Measurements from ENCODE around the gene TMEM69.
"Not testable (repeated sequence)": the region's sequence is repeated elsewhere in the genome, so short reads cannot be mapped to it uniquely, and the experiment has no call there.

TMEM69 gene

GRCh38 chr1:45687754-45688740 lies at the start of gene TMEM69:
TSS of gene TMEM69 (plus strand) at chr1:45688181. CDS start at chr1:45691069, 2,888 bp downstream.
- peak; percentile 65 for DNase-seq (ENCODE audit: low read depth)

- DNase-seq (ENCODE audit: low read depth): no peak
Measured at GRCh38 chr1:45640293-45640692, 47.7 kb upstream of the TMEM69 start.

GRCh38 chr1:45643321-45643720 lies 44.7 kb upstream of the TMEM69 start:
- no peak for DNase-seq (ENCODE audit: low read depth)

DNA sequence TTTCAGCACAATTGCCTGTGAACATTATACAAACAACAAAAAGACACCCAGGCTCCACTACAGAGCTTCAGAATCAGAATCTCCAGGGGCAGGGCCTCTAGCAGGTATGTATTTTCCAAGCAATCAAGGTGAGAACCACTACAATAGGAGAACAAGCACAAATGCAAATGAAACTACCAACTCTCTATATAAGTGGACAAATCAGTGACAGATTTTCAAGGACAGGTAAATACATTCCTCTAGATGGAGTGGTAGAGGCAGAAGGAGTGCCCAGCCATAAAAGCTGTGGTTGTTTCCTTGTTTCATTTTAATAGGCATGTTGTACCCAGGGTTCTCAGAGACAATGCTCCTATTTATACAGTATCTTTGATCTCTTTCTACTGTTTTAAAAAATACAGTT lies 44.0 kb upstream of the TMEM69 start:
- no peak for DNase-seq (ENCODE audit: low read depth)

DNA sequence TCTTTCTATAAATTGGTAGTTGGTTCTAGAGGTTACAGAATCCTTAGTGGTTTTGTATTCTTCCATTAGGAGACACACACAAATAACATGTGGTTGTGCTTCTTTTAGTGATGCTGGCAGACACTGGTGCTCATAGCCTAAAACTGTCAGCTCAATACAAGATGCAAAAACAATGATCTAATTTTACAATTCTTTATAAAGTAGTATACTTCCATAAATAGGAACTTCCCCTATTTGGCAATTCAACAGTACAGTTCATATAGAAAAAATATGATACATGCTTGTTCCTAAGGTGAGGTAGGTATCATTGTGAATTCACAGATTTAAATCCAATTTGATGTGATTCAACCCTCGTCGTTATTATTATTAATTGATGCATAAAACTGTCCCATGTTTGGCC lies 43.3 kb upstream of the TMEM69 start:
- DNase-seq (ENCODE audit: low read depth): no peak

- DNase-seq (ENCODE audit: low read depth): no peak
Measured at GRCh38 chr1:45647248-45648021, 40.5 kb upstream of the TMEM69 start.

GRCh38 chr1:45654540-45655280 lies 33.3 kb upstream of the TMEM69 start:
- DNase-seq (ENCODE audit: low read depth): no peak

DNA sequence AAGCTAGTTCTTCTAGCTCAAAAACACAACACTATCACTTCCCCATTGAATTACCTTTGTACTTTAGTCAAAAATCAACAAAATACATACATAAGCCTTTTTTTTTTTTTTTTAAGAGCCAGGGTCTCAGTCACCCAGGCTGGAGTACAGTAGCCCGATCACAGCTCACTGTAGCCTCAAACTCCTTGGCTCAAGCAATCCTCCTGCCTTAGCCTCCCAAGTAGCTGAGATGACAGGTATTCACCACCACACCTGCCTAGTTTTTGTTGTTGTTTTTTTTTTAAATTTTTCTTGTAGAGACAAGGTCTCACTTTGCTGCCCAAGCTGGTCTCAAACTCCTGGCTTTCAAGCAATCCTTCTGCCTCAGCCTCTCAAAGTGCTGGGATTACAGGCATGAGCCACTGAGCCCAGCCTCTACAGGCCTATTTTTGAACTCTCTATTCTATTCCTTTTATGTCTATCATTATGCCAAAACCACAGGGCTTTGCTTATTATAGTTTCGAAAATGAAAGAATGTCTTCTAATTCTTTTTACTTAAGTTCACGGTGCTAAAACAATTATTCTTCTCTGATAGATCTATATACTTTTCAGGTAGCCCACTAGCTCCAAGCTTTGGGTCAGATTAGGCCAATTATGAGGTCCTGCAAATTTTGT lies 31.3 kb upstream of the TMEM69 start:
- no peak for DNase-seq (ENCODE audit: low read depth)

- DNase-seq (ENCODE audit: low read depth): no peak
Measured at GRCh38 chr1:45658171-45658570, 29.8 kb upstream of the TMEM69 start.

- no peak for DNase-seq (ENCODE audit: low read depth)
Measured at GRCh38 chr1:45659222-45659621, 28.8 kb upstream of the TMEM69 start.

GRCh38 chr1:45660336-45660735 lies 27.6 kb upstream of the TMEM69 start:
- DNase-seq (ENCODE audit: low read depth): no peak

DNA sequence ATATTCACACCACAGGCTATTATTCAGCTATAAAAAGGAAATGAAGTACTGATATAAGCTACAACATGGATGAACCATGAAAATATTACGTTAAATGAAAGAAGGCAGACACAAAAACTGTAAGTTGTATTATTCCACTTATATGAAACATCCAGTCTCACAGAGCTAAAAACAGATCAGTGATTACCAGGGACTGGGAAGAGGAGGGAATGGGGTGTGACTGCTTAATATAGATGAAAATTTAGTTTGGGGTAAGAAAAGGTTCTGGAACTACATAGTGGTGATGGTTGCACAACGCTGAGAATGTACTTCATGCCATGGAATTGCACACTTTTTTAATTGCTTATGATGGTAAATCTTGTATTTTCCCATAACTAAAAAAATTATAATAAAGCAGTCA lies 21.1 kb upstream of the TMEM69 start:
- DNase-seq (ENCODE audit: low read depth): no peak

GRCh38 chr1:45667321-45668111 lies 20.5 kb upstream of the TMEM69 start:
- DNase-seq (ENCODE audit: low read depth): no peak

DNA sequence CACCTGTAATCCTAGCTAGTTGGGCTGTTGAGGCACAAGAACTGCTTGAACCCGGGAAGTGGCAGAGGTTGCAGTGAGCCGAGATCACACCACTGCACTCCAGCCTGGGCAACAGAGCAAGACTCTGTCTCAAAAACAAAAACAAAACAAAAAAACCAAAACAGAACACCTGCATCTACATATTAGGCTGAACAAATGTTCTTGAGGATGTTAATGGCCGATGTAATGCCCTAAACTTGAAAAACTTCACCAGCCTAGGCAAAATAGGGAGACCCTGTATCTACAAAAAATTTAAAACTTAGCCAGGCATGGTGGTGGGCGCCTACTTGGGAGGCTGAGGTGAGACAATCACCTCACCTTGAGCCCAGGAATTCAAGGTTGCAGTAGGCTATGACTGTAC lies 19.5 kb upstream of the TMEM69 start:
- DNase-seq (ENCODE audit: low read depth): no peak

GRCh38 chr1:45669379-45669778 lies 18.6 kb upstream of the TMEM69 start:
- no peak for DNase-seq (ENCODE audit: low read depth)

- no peak for DNase-seq (ENCODE audit: low read depth)
Measured at GRCh38 chr1:45669859-45670655, 17.9 kb upstream of the TMEM69 start.

DNA sequence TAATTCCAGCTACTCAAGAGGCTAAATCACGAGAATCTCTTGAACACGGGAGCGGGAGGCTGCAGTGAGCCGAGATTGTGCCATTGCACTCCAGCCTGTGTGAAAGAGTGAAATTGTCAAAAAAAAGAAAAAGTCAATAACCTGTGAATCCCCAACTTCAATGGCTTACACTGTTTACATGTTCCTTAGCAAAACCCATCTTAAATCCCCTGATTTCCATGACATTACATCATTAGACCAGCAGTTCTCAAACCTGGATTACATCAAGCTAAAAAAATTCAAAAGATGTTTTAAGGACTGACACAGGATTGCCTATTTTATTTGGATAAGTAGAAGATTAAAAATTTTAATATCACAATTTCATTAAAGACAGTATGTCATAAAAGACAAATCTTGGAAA lies 14.0 kb upstream of the TMEM69 start:
- no peak for DNase-seq (ENCODE audit: low read depth)

GRCh38 chr1:45674478-45674877 lies 13.5 kb upstream of the TMEM69 start:
- no peak for DNase-seq (ENCODE audit: low read depth)

DNA sequence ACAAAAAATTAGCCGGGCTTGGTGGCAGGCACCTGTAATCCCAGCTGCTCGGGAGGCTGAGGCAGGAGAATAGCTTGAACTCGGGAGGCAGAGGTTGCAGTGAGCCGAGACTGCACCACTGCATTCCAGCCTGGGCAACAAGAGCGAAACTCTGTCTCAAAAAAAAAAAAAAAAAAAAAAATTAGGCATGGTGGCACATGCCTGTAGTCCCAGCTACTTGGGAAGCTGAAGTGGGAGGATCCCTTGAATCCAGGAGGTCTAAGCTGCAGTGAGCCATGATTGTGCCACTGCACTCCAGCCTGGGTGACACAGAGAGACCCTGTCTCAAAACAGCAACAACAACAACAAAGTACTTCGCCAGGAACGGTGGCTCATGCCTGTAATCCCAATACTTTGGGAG lies 11.4 kb upstream of the TMEM69 start:
- not testable (repeated sequence) for DNase-seq (ENCODE audit: low read depth)

- DNase-seq (ENCODE audit: low read depth): no peak
Measured at GRCh38 chr1:45677751-45678245, 10.2 kb upstream of the TMEM69 start.

All from non-pigmented ciliary epithelial cell (primary cell).